ENCODE data around the gene SGK2. TPM values are rescaled to one million over a fixed set of nuclear protein-coding genes. Genes with fewer than 3 reads are reported as not detected.

The SGK2 gene
- total RNA-seq, 1 experiment from 2014 or later: not detected

- DNase-seq: no peak
- H3K9me2 ChIP-seq (replicated peaks; ENCODE audit: insufficient read depth, low read length): no peaks in the 10 kb centered on the region
- H3K36me3 ChIP-seq (ENCODE audit: insufficient read depth, low read length): peaks cover 4% of the 10 kb centered on the region; the same call in 1 of the 2 replicates
- H4K20me1 ChIP-seq (ENCODE audit: insufficient read depth, low read depth, low read length): no peaks in the 10 kb centered on the region
- H3K4me3 ChIP-seq (ENCODE audit: low read length): no peak overlapping the region
- no peaks in the 10 kb centered on the region for H3K27me3 ChIP-seq (ENCODE audit: low read length)
- no peak overlapping the region for H3K27ac ChIP-seq (ENCODE audit: low read length)
- H3K79me2 ChIP-seq (ENCODE audit: low read length): no peaks in the 10 kb centered on the region
- no peaks in the 10 kb centered on the region for H3K4me1 ChIP-seq (ENCODE audit: low read length)
- H3K9me3 ChIP-seq (ENCODE audit: low read length): no peaks in the 10 kb centered on the region
- no peak overlapping the region for H3K4me2 ChIP-seq (ENCODE audit: low read depth, low read length, poor library complexity, severe bottlenecking)
- no peak overlapping the region for H2AFZ ChIP-seq (ENCODE audit: low read length)
- H3K9ac ChIP-seq (ENCODE audit: low read length): no peak overlapping the region
Observed at GRCh38 chr20:43631598-43631997, 72.8 kb downstream of the SGK2 start.

Other genes with a start within 250 kb of the SGK2 start
- 61.4 and 69.9 TPM in 2 replicates for gene SRSF6, start 101.1 kb upstream of the SGK2 start, total RNA-seq (2014; rRNA removed; shearing (Covaris generic); ENCODE audit: low replicate concordance)
- gene L3MBTL1, start 51.3 kb upstream of the SGK2 start, total RNA-seq (2014; rRNA removed; shearing (Covaris generic); ENCODE audit: low replicate concordance): 15.5 and 31.2 TPM in 2 replicates
- gene IFT52, start 31.9 kb downstream of the SGK2 start, total RNA-seq (2014; rRNA removed; shearing (Covaris generic); ENCODE audit: low replicate concordance): 27.7 and 34.5 TPM in 2 replicates
- 18.2 and 30.8 TPM in 2 replicates for gene MYBL2, start 108.1 kb downstream of the SGK2 start, total RNA-seq (2014; rRNA removed; shearing (Covaris generic); ENCODE audit: low replicate concordance)
- not detected in 2 replicates for gene GTSF1L, start 168.0 kb downstream of the SGK2 start, total RNA-seq (2014; rRNA removed; shearing (Covaris generic); ENCODE audit: low replicate concordance)

All from Karpas-422 (cell line).